Nephron progenitor cell (in vitro differentiated cells): ENCODE measurements around the gene MRFAP1L1.
A peak's percentile ranks its signal among the peaks of the same experiment; 100 is the strongest.

Experiments used
- DNase-seq: peaks from one replicate; pipeline ENCODE4 v3.0.0; 2021
- H3K27ac Mint-ChIP-seq: 2 replicates; pipeline ENCODE4 v1.8.0; 2021; ENCODE audit warnings: mild to moderate bottlenecking, moderate library complexity, mixed read lengths
- H3K27me3 Mint-ChIP-seq: 2 replicates; pipeline ENCODE4 v1.8.0; 2021; ENCODE audit warnings: mild to moderate bottlenecking, low read depth, mixed read lengths; ENCODE audit not compliant: poor library complexity
- H3K36me3 Mint-ChIP-seq: 2 replicates; pipeline ENCODE4 v1.8.0; 2021; ENCODE audit warnings: low read depth, mixed read lengths
- H3K4me1 Mint-ChIP-seq: 2 replicates; pipeline ENCODE4 v1.8.0; 2021; ENCODE audit warnings: mixed read lengths
- H3K4me3 Mint-ChIP-seq: 2 replicates; pipeline ENCODE4 v1.8.0; 2021; ENCODE audit warnings: mild to moderate bottlenecking, moderate library complexity, mixed read lengths
- H3K9me3 Mint-ChIP-seq: 2 replicates; pipeline ENCODE4 v1.8.0; 2021; ENCODE audit warnings: mild to moderate bottlenecking, moderate library complexity, mixed read lengths
- TF ChIP-seq, protein P1 (sequence below): fragments of 200-600 bp; sonication (generic); IDR thresholded peaks from 2 replicates; pipeline ENCODE4 v1.5.0; 2021; ENCODE audit warnings: antibody characterized with exemption

The MRFAP1L1 gene

DNA sequence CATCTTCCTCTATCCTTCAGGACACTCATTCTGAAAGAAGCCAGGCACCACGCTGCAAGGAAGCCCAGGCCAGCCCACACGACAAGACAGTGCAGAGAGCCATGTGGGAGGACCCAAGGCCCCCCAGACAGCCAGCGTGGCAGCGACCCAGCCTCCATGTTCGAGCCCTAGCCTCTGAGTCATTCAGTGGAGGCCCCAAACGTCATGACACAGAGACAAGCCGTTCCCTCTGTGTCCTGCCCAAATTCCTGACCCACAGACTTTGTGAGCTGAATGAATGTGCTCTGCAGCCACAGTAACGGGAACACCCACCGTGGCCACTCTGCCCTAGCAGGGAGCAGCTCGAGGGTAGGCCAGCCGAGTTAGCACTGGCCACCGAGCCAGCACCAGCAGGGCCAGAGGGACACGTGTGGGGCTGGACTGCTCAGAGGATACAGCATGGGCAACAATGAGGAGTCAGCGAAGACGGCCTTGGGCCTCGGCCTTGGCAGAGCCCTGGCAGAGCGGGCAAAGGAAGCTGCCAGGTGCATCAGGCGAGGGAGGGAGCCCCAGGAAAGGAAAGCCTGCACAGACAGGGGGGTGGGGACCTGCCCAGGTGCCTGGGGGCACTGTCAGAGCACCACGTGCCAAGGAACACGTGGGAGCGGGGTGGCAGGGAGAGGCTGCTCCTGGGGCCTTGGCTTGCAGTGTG, 14.9 kb upstream of the MRFAP1L1 start:
- Mint-ChIP-seq H3K27ac (peak overlapping the region; percentile 29), H3K4me3 (no peak overlapping the region), H3K36me3 (no peaks in the 10 kb centered on the region), H3K4me1 (peaks cover 30% of the 10 kb centered on the region), H3K27me3 (no peaks in the 10 kb centered on the region), H3K9me3 (no peaks in the 10 kb centered on the region)
- TF ChIP-seq, protein P1, sequence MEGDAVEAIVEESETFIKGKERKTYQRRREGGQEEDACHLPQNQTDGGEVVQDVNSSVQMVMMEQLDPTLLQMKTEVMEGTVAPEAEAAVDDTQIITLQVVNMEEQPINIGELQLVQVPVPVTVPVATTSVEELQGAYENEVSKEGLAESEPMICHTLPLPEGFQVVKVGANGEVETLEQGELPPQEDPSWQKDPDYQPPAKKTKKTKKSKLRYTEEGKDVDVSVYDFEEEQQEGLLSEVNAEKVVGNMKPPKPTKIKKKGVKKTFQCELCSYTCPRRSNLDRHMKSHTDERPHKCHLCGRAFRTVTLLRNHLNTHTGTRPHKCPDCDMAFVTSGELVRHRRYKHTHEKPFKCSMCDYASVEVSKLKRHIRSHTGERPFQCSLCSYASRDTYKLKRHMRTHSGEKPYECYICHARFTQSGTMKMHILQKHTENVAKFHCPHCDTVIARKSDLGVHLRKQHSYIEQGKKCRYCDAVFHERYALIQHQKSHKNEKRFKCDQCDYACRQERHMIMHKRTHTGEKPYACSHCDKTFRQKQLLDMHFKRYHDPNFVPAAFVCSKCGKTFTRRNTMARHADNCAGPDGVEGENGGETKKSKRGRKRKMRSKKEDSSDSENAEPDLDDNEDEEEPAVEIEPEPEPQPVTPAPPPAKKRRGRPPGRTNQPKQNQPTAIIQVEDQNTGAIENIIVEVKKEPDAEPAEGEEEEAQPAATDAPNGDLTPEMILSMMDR = no peak
- no peak for DNase-seq

- H3K4me1 Mint-ChIP-seq = peaks cover 34% of the 10 kb centered on the region
- no peaks in the 10 kb centered on the region for H3K9me3 Mint-ChIP-seq
Observed at GRCh38 chr4:6723851-6724250, 14.2 kb upstream of the MRFAP1L1 start.

GRCh38 chr4:6722891-6723290, 13.2 kb upstream of the MRFAP1L1 start:
- Mint-ChIP-seq H3K27me3 (peaks cover 2% of the 10 kb centered on the region), H3K36me3 (peaks cover 6% of the 10 kb centered on the region), H3K9me3 (no peaks in the 10 kb centered on the region), H3K4me1 (peaks cover 32% of the 10 kb centered on the region), H3K4me3 (no peak overlapping the region), H3K27ac (no peak overlapping the region)
- TF ChIP-seq, protein P1 = no peak
- no peak for DNase-seq

More at GRCh38 chr4:6723851-6724250, 14.2 kb upstream of the MRFAP1L1 start:
- DNase-seq = no peak
- Mint-ChIP-seq H3K27me3 (peaks cover 2% of the 10 kb centered on the region), H3K4me3 (no peak overlapping the region), H3K36me3 (peaks cover 4% of the 10 kb centered on the region), H3K27ac (no peak overlapping the region)
- TF ChIP-seq, protein P1 = no peak

GRCh38 chr4:6721121-6721520, 11.5 kb upstream of the MRFAP1L1 start:
- peaks cover 6% of the 10 kb centered on the region for H3K36me3 Mint-ChIP-seq
- peaks cover 2% of the 10 kb centered on the region for H3K27me3 Mint-ChIP-seq
- no peak for DNase-seq
- TF ChIP-seq, protein P1 = no peak
- no peak overlapping the region for H3K27ac Mint-ChIP-seq
- no peak overlapping the region for H3K4me3 Mint-ChIP-seq
- H3K4me1 Mint-ChIP-seq = peaks cover 32% of the 10 kb centered on the region
- no peaks in the 10 kb centered on the region for H3K9me3 Mint-ChIP-seq

DNA sequence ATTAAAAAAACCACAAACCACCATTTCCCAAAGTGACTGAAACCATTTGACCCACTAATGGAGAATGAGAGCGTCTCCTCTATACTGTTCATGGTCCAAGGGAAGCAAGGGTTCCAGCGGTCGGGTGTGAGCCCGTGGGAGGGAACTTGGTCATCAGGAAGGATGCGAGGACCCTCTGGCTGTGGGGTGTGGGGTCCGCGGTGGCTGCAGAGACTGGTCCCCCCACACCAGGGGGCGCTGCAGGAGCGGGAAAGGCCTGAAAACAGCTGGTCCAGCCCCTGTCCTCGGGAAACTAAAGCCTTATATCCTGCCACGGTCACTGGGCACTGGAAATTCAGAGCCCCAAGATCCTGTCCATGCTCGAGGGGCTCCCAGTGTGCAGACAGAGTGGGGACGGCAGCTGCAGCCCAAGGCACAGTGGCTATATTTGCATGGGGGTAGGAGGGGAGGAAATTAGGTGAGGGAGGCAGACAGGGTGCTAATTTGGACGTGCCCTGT, 10.6 kb upstream of the MRFAP1L1 start:
- Mint-ChIP-seq H3K27me3 (peaks cover 6% of the 10 kb centered on the region), H3K4me3 (no peak overlapping the region), H3K27ac (no peak overlapping the region), H3K9me3 (peaks cover 7% of the 10 kb centered on the region), H3K36me3 (peaks cover 6% of the 10 kb centered on the region), H3K4me1 (peaks cover 38% of the 10 kb centered on the region)
- peak; percentile 98 for DNase-seq
- TF ChIP-seq, protein P1 = peak; percentile 97
